SK-N-SH treated with all-trans-retinoic acid at 6 μM for 48 hours (cell line): ENCODE measurements around the gene SLC25A22.
A peak's percentile ranks its signal among the peaks of the same experiment; 100 is the strongest.

Source experiments
- ATAC-seq: fragments of 200-7000 bp; cut with Tn5 transposase; 3 replicates; pipeline ENCODE4 v1.9.1; 2020; ENCODE audit warnings: mild to moderate bottlenecking, moderate library complexity
- ARNTL ChIP-seq: fragments of 450-650 bp; formaldehyde crosslinking; IDR thresholded peaks from 2 replicates; pipeline ENCODE4 v1.5.0; 2020; ENCODE audit warnings: low read depth, mild to moderate bottlenecking, moderate library complexity, borderline replicate concordance
- CREB5 ChIP-seq: fragments of 250-450 bp; sonication (Bioruptor Pico); IDR thresholded peaks from 2 replicates; pipeline ENCODE4 v1.5.1; 2020; ENCODE audit warnings: low read depth, mild to moderate bottlenecking, moderate library complexity
- CSDC2 ChIP-seq: fragments of 250-450 bp; sonication (Bioruptor Pico); IDR thresholded peaks from 2 replicates; pipeline ENCODE4 v1.5.0; 2020; ENCODE audit warnings: mild to moderate bottlenecking, moderate library complexity
- ESRRG ChIP-seq: fragments of 250-450 bp; sonication (Bioruptor Pico); IDR thresholded peaks from 2 replicates; pipeline ENCODE4 v1.6.1; 2021; ENCODE audit warnings: mild to moderate bottlenecking
- GLIS3 ChIP-seq: fragments of 250-450 bp; sonication (Bioruptor Pico); IDR thresholded peaks from 2 replicates; pipeline ENCODE4 v1.5.0; 2020; ENCODE audit warnings: mild to moderate bottlenecking, moderate library complexity
- ISL1 ChIP-seq: fragments of 250-450 bp; sonication (Bioruptor Pico); IDR thresholded peaks from 2 replicates; pipeline ENCODE4 v2.1.2; 2022; ENCODE audit warnings: mild to moderate bottlenecking, moderate library complexity
- OSR1 ChIP-seq: fragments of 250-450 bp; sonication (Bioruptor Pico); IDR thresholded peaks from 2 replicates; pipeline ENCODE4 v1.8.0; 2022; ENCODE audit warnings: moderate library complexity, mild to moderate bottlenecking, inconsistent platforms
- PPARA ChIP-seq: fragments of 250-450 bp; sonication (Bioruptor Pico); IDR thresholded peaks from 2 replicates; pipeline ENCODE4 v1.5.0; 2020; ENCODE audit warnings: mild to moderate bottlenecking, borderline replicate concordance
- RARB ChIP-seq: fragments of 250-450 bp; sonication (Bioruptor Pico); IDR thresholded peaks from 2 replicates; pipeline ENCODE4 v1.8.0; 2021; ENCODE audit warnings: mild to moderate bottlenecking, moderate library complexity
- SNAI2 ChIP-seq: fragments of 250-450 bp; sonication (Bioruptor Pico); IDR thresholded peaks from 2 replicates; pipeline ENCODE4 v1.5.0; 2020; ENCODE audit warnings: mild to moderate bottlenecking, moderate library complexity
- TCF4 ChIP-seq: fragments of 250-450 bp; sonication (Bioruptor Pico); IDR thresholded peaks from 2 replicates; pipeline ENCODE4 v1.8.0; 2021; ENCODE audit warnings: mild to moderate bottlenecking, moderate library complexity, borderline replicate concordance
- TOX ChIP-seq: fragments of 250-450 bp; sonication (Bioruptor Pico); IDR thresholded peaks from 2 replicates; pipeline ENCODE4 v1.8.0; 2021; ENCODE audit warnings: mild to moderate bottlenecking, moderate library complexity, borderline replicate concordance
- TSHZ2 ChIP-seq: fragments of 250-450 bp; sonication (Bioruptor Pico); IDR thresholded peaks from 2 replicates; pipeline ENCODE4 v1.5.0; 2020; ENCODE audit warnings: mild to moderate bottlenecking, moderate library complexity
- ZC3H10 ChIP-seq: fragments of 250-450 bp; sonication (Bioruptor Pico); IDR thresholded peaks from 2 replicates; pipeline ENCODE4 v1.5.1; 2021; ENCODE audit warnings: mild to moderate bottlenecking, moderate library complexity
- ZFP3 ChIP-seq: fragments of 250-450 bp; sonication (Bioruptor Pico); IDR thresholded peaks from 2 replicates; pipeline ENCODE4 v1.5.0; 2020; ENCODE audit warnings: mild to moderate bottlenecking, moderate library complexity
- ZFP30 ChIP-seq: fragments of 450-650 bp; formaldehyde crosslinking; IDR thresholded peaks from 2 replicates; pipeline ENCODE4 v1.5.0; 2022; ENCODE audit warnings: mild to moderate bottlenecking, moderate library complexity
- ZNF70 ChIP-seq: fragments of 450-650 bp; formaldehyde crosslinking; IDR thresholded peaks from 2 replicates; pipeline ENCODE4 v1.5.0; 2020; ENCODE audit warnings: mild to moderate bottlenecking, moderate library complexity
- ZNF8 ChIP-seq: fragments of 450-650 bp; formaldehyde crosslinking; IDR thresholded peaks from 2 replicates; pipeline ENCODE4 v1.5.0; 2020; ENCODE audit warnings: mild to moderate bottlenecking, moderate library complexity
- TF ChIP-seq, protein P1 (sequence below): fragments of 250-450 bp; sonication (Bioruptor Pico); IDR thresholded peaks from 2 replicates; pipeline ENCODE4 v1.8.0; 2021; ENCODE audit warnings: low read depth, mild to moderate bottlenecking, moderate library complexity, borderline replicate concordance
- TF ChIP-seq, protein P2 (sequence below): fragments of 250-450 bp; sonication (Bioruptor Pico); IDR thresholded peaks from 2 replicates; pipeline ENCODE4 v1.8.0; 2020; ENCODE audit warnings: mild to moderate bottlenecking, moderate library complexity, borderline replicate concordance

Gene SLC25A22

GRCh38 chr11:746289-747157 lies 51.6 kb downstream of the SLC25A22 start:
- TF ChIP-seq ZFP30 (no peak), SNAI2 (no peak), ESRRG (no peak), ZNF70 (CRISPR knock-in tag) (no peak), ISL1 (CRISPR knock-in tag) (no peak), TSHZ2 (CRISPR knock-in tag) (no peak), PPARA (CRISPR knock-in tag) (no peak), CREB5 (CRISPR knock-in tag) (no peak), ARNTL (CRISPR knock-in tag) (no peak), TCF4 (no peak), TOX (CRISPR knock-in tag) (no peak)
- TF ChIP-seq, protein P1, sequence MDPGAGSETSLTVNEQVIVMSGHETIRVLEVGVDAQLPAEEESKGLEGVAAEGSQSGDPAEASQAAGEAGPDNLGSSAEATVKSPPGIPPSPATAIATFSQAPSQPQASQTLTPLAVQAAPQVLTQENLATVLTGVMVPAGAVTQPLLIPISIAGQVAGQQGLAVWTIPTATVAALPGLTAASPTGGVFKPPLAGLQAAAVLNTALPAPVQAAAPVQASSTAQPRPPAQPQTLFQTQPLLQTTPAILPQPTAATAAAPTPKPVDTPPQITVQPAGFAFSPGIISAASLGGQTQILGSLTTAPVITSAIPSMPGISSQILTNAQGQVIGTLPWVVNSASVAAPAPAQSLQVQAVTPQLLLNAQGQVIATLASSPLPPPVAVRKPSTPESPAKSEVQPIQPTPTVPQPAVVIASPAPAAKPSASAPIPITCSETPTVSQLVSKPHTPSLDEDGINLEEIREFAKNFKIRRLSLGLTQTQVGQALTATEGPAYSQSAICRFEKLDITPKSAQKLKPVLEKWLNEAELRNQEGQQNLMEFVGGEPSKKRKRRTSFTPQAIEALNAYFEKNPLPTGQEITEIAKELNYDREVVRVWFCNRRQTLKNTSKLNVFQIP (CRISPR knock-in tag): no peak

GRCh38 chr11:745428-745827 lies 52.7 kb downstream of the SLC25A22 start:
- ATAC-seq: no peak
- TF ChIP-seq ZFP3 (CRISPR knock-in tag) (no peak), PPARA (CRISPR knock-in tag) (no peak), CSDC2 (CRISPR knock-in tag) (no peak), TSHZ2 (CRISPR knock-in tag) (no peak), GLIS3 (CRISPR knock-in tag) (no peak), ZFP30 (no peak), ZNF8 (CRISPR knock-in tag) (no peak), ESRRG (no peak), ZC3H10 (no peak), SNAI2 (no peak), TOX (CRISPR knock-in tag) (no peak), ARNTL (CRISPR knock-in tag) (no peak), OSR1 (no peak), RARB (CRISPR knock-in tag) (no peak), CREB5 (CRISPR knock-in tag) (no peak)
- TF ChIP-seq, protein P2, sequence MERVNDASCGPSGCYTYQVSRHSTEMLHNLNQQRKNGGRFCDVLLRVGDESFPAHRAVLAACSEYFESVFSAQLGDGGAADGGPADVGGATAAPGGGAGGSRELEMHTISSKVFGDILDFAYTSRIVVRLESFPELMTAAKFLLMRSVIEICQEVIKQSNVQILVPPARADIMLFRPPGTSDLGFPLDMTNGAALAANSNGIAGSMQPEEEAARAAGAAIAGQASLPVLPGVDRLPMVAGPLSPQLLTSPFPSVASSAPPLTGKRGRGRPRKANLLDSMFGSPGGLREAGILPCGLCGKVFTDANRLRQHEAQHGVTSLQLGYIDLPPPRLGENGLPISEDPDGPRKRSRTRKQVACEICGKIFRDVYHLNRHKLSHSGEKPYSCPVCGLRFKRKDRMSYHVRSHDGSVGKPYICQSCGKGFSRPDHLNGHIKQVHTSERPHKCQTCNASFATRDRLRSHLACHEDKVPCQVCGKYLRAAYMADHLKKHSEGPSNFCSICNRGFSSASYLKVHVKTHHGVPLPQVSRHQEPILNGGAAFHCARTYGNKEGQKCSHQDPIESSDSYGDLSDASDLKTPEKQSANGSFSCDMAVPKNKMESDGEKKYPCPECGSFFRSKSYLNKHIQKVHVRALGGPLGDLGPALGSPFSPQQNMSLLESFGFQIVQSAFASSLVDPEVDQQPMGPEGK (CRISPR knock-in tag): no peak
- TF ChIP-seq, protein P1 (CRISPR knock-in tag): no peak

More at GRCh38 chr11:746289-747157, 51.6 kb downstream of the SLC25A22 start:
- peak; percentile 59 for ATAC-seq
